ENCODE data around the gene PLAGL2. TPM values are rescaled to one million over a fixed set of nuclear protein-coding genes. Genes with fewer than 3 reads are reported as not detected.

PLAGL2 gene
- total and polyA plus RNA-seq, 2 of the 4 experiments (the other 2 are of a cell fraction) = 2.9 to 7.7 TPM

DNA sequence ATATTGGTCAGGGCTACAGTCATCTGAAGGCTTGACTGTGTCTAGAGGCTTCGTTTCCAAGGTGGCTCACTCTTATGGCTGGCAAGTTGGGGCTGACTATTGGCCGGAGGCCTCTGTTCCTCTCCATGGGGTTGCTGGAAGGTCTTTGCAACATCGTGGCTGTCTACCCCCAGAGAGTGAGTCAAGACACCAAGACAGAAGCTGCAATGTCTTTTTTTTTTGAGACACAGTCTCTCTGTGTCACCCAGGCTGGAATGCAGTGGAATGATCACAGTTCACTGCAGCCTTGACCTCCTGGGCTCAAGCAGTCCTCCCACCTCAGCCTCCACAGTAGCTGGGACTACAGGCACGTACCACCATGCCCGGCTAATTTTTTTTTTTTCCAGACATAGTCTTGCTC, 40.5 kb upstream of the PLAGL2 start:
- Histone ChIP-seq H2BK15ac (ENCODE audit: low read depth, low read length) (no peak overlapping the region), H3K14ac (replicated peaks; ENCODE audit: low read depth, low read length) (no peak overlapping the region), H3K4ac (ENCODE audit: low read depth, low read length) (no peak overlapping the region), H2AK5ac (ENCODE audit: low read depth, low read length) (no peak overlapping the region), H3K4me2 (ENCODE audit: low read depth, low read length) (no peak overlapping the region), H3K18ac (ENCODE audit: low read depth, low read length) (no peak overlapping the region), H2AFZ (replicated peaks; ENCODE audit: low read length, poor library complexity) (no peak overlapping the region), H4K5ac (ENCODE audit: low read depth, low read length) (no peak overlapping the region), H3K79me1 (ENCODE audit: low read depth in 1 of 2, low read length in 2 of 2) (no peaks in the 10 kb centered on the region), H3K23ac (ENCODE audit: low read depth, low read length) (no peak overlapping the region), H3K9ac (ENCODE audit: low read depth, low read length) (no peak overlapping the region), H3K56ac (ENCODE audit: extremely low read depth, insufficient read depth, low read length) (no peak overlapping the region), H2BK20ac (ENCODE audit: low read depth, low read length) (no peak overlapping the region), H3K27me3 (ENCODE audit: control insufficient read depth, insufficient read depth, low read length) (peaks cover 3% of the 10 kb centered on the region; the same call in 1 of the 2 replicates), H3K4me1 (ENCODE audit: control insufficient read depth, insufficient read depth, low read length) (peaks cover 3% of the 10 kb centered on the region; the same call in 1 of the 2 replicates), H2BK5ac (ENCODE audit: low read depth, low read length, poor library complexity, severe bottlenecking) (no peak overlapping the region), H4K20me1 (ENCODE audit: insufficient read depth, low read length) (no peaks in the 10 kb centered on the region), H4K91ac (ENCODE audit: insufficient read depth, low read depth, low read length) (no peak overlapping the region), H3K27ac (ENCODE audit: insufficient read depth, low read length) (no peak overlapping the region), H3K36me3 (ENCODE audit: control insufficient read depth, insufficient read depth, low read length) (no peaks in the 10 kb centered on the region), H2AK9ac (replicated peaks; ENCODE audit: low read depth, low read length, poor library complexity) (peak overlapping the region; percentile 50), H2BK120ac (ENCODE audit: low read depth, low read length) (no peak overlapping the region), H3K4me3 (ENCODE audit: insufficient read depth, low read depth, low read length) (no peak overlapping the region), H3K9me3 (ENCODE audit: control insufficient read depth, insufficient read depth, low read length) (no peaks in the 10 kb centered on the region), H3K9me1 (ENCODE audit: insufficient read depth, low read length) (no peaks in the 10 kb centered on the region; the same call in 1 of the 2 replicates), H4K8ac (ENCODE audit: low read depth in 2 of 2, low read length in 2 of 2) (no peak overlapping the region)
- WGBS, 2 experiments (ENCODE audit: extremely low coverage in 2 of 2, insufficient read length in 1 of 2) = 60% methylated on average over 1 of the region's 5 CpGs; no CpG with 5 or more reads in 1 of the 2 experiments
- in situ Hi-C loops (cut with MboI; ENCODE audit: low sequenced_read_pairs) (no loop called here), intact Hi-C loops (cut with micrococcal nuclease) (no loop called here), dilution Hi-C loops (cut with HindIII; ENCODE audit: low sequenced_read_pairs, unreplicated experiment) (no loop called here)
- TF ChIP-seq SMC3 (IDR thresholded peaks at IDR 0.05; ENCODE audit: low read depth, low read length) = no peak
- TF ChIP-seq CHD1 (IDR thresholded peaks at IDR 0.05; ENCODE audit: low read depth, low read length) = no peak
- no peak for TF ChIP-seq FOS (IDR thresholded peaks at IDR 0.05; ENCODE audit: low read depth, low read length)
- no peak for TF ChIP-seq RAD21 (IDR thresholded peaks at IDR 0.05; ENCODE audit: low read length)
- TF ChIP-seq, protein P1, sequence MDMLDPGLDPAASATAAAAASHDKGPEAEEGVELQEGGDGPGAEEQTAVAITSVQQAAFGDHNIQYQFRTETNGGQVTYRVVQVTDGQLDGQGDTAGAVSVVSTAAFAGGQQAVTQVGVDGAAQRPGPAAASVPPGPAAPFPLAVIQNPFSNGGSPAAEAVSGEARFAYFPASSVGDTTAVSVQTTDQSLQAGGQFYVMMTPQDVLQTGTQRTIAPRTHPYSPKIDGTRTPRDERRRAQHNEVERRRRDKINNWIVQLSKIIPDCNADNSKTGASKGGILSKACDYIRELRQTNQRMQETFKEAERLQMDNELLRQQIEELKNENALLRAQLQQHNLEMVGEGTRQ (IDR thresholded peaks at IDR 0.05; ENCODE audit: low read depth, low read length) = no peak
- TF ChIP-seq MAZ (IDR thresholded peaks at IDR 0.05; ENCODE audit: borderline replicate concordance, low read depth, low read length) = no peak
- TF ChIP-seq RCOR1 (IDR thresholded peaks at IDR 0.05; ENCODE audit: insufficient replicate concordance, low read length) = no peak
- TF ChIP-seq, protein P2, sequence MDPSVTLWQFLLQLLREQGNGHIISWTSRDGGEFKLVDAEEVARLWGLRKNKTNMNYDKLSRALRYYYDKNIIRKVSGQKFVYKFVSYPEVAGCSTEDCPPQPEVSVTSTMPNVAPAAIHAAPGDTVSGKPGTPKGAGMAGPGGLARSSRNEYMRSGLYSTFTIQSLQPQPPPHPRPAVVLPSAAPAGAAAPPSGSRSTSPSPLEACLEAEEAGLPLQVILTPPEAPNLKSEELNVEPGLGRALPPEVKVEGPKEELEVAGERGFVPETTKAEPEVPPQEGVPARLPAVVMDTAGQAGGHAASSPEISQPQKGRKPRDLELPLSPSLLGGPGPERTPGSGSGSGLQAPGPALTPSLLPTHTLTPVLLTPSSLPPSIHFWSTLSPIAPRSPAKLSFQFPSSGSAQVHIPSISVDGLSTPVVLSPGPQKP (IDR thresholded peaks at IDR 0.05; ENCODE audit: borderline replicate concordance, low read depth, low read length) = no peak
- TF ChIP-seq NFE2L2 (IDR thresholded peaks at IDR 0.05; ENCODE audit: low read depth, low read length) = no peak
- TF ChIP-seq MAFK (IDR thresholded peaks at IDR 0.05; ENCODE audit: low read depth, low read length) = no peak
- no peak for TF ChIP-seq CEBPB (IDR thresholded peaks at IDR 0.05; ENCODE audit: low read depth, low read length)
- TF ChIP-seq MXI1 (IDR thresholded peaks at IDR 0.05; ENCODE audit: borderline replicate concordance, low read depth, low read length) = no peak
- no peak for TF ChIP-seq BHLHE40 (IDR thresholded peaks at IDR 0.05; ENCODE audit: low read depth, low read length)
- no peak for DNase-seq
- CTCF ChIA-PET = interaction anchor here (0.5 kb wide), 1 partner anchor 655 kb away, joined by 3 read pairs; no protein-coding TSS in a partner anchor
- POLR2A ChIA-PET (ENCODE audit: unreplicated experiment) = no interaction called here
- no TSS peak for BruUV-seq (replicated peaks)
- ATAC-seq (ENCODE audit: low read depth) = no peak

All from IMR-90 (cell line).